ENCODE data around the gene GAA.
A peak's percentile ranks its signal among the peaks of the same experiment; 100 is the strongest.

Gene GAA

GRCh38 chr17:80097844-80098691 lies 3.3 kb upstream of the GAA start:
- no peak overlapping the region for H3K4me3 ChIP-seq (ENCODE audit: low read length)
- no peaks in the 10 kb centered on the region for H3K9me3 ChIP-seq (ENCODE audit: control insufficient read depth, low read length)
- no peaks in the 10 kb centered on the region for H3K36me3 ChIP-seq (ENCODE audit: control insufficient read depth, insufficient read depth, low read length, severe bottlenecking)
- peaks cover 14% of the 10 kb centered on the region for H3K4me1 ChIP-seq (ENCODE audit: control insufficient read depth, insufficient read depth, low read length)
- H3K9ac ChIP-seq (ENCODE audit: low read length) = no peak overlapping the region
- no peak for DNase-seq (ENCODE audit: low read depth)
- peaks cover 5% of the 10 kb centered on the region for H3K27me3 ChIP-seq (replicated peaks; ENCODE audit: control insufficient read depth, insufficient read depth, low read length)

- peaks cover 14% of the 10 kb centered on the region for H3K4me1 ChIP-seq (ENCODE audit: control insufficient read depth, insufficient read depth, low read length)
- H3K9me3 ChIP-seq (ENCODE audit: control insufficient read depth, low read length) = no peaks in the 10 kb centered on the region
- H3K36me3 ChIP-seq (ENCODE audit: control insufficient read depth, insufficient read depth, low read length, severe bottlenecking) = no peaks in the 10 kb centered on the region
- H3K9ac ChIP-seq (ENCODE audit: low read length) = no peak overlapping the region
- H3K27me3 ChIP-seq (replicated peaks; ENCODE audit: control insufficient read depth, insufficient read depth, low read length) = peaks cover 5% of the 10 kb centered on the region
- no peak overlapping the region for H3K4me3 ChIP-seq (ENCODE audit: low read length)
- DNase-seq (ENCODE audit: low read depth) = no peak
Observed at GRCh38 chr17:80099291-80100034, 1.9 kb upstream of the GAA start.

GRCh38 chr17:80100035-80100323 lies 1.4 kb upstream of the GAA start:
- H3K4me1 ChIP-seq (ENCODE audit: control insufficient read depth, insufficient read depth, low read length) = peaks cover 14% of the 10 kb centered on the region
- no peak overlapping the region for H3K9ac ChIP-seq (ENCODE audit: low read length)
- H3K4me3 ChIP-seq (ENCODE audit: low read length) = no peak overlapping the region
- DNase-seq (ENCODE audit: low read depth) = no peak
- H3K9me3 ChIP-seq (ENCODE audit: control insufficient read depth, low read length) = no peaks in the 10 kb centered on the region
- H3K36me3 ChIP-seq (ENCODE audit: control insufficient read depth, insufficient read depth, low read length, severe bottlenecking) = no peaks in the 10 kb centered on the region
- H3K27me3 ChIP-seq (replicated peaks; ENCODE audit: control insufficient read depth, insufficient read depth, low read length) = peaks cover 5% of the 10 kb centered on the region

GRCh38 chr17:80101946-80102663 lies 724 bp downstream of the GAA start:
- peak overlapping the region; percentile 99 for H3K4me3 ChIP-seq (ENCODE audit: low read length)
- peaks cover 14% of the 10 kb centered on the region for H3K4me1 ChIP-seq (ENCODE audit: control insufficient read depth, insufficient read depth, low read length)
- no peaks in the 10 kb centered on the region for H3K9me3 ChIP-seq (ENCODE audit: control insufficient read depth, low read length)
- H3K36me3 ChIP-seq (ENCODE audit: control insufficient read depth, insufficient read depth, low read length, severe bottlenecking) = no peaks in the 10 kb centered on the region
- DNase-seq (ENCODE audit: low read depth) = peak; percentile 41
- H3K27me3 ChIP-seq (replicated peaks; ENCODE audit: control insufficient read depth, insufficient read depth, low read length) = peaks cover 3% of the 10 kb centered on the region
- peak overlapping the region; percentile 97 for H3K9ac ChIP-seq (ENCODE audit: low read length)

- peaks cover 14% of the 10 kb centered on the region for H3K4me1 ChIP-seq (ENCODE audit: control insufficient read depth, insufficient read depth, low read length)
- H3K9ac ChIP-seq (ENCODE audit: low read length) = no peak overlapping the region
- no peaks in the 10 kb centered on the region for H3K27me3 ChIP-seq (replicated peaks; ENCODE audit: control insufficient read depth, insufficient read depth, low read length)
- no peak for DNase-seq (ENCODE audit: low read depth)
- H3K9me3 ChIP-seq (ENCODE audit: control insufficient read depth, low read length) = no peaks in the 10 kb centered on the region
- no peak overlapping the region for H3K4me3 ChIP-seq (ENCODE audit: low read length)
- no peaks in the 10 kb centered on the region for H3K36me3 ChIP-seq (ENCODE audit: control insufficient read depth, insufficient read depth, low read length, severe bottlenecking)
Observed at GRCh38 chr17:80102664-80103448, 1.5 kb downstream of the GAA start.

- DNase-seq (ENCODE audit: low read depth) = no peak
- Histone ChIP-seq H3K9me3 (ENCODE audit: control insufficient read depth, low read length) (no peaks in the 10 kb centered on the region), H3K36me3 (ENCODE audit: control insufficient read depth, insufficient read depth, low read length, severe bottlenecking) (no peaks in the 10 kb centered on the region), H3K4me1 (ENCODE audit: control insufficient read depth, insufficient read depth, low read length) (peaks cover 14% of the 10 kb centered on the region), H3K9ac (ENCODE audit: low read length) (no peak overlapping the region), H3K27me3 (replicated peaks; ENCODE audit: control insufficient read depth, insufficient read depth, low read length) (no peaks in the 10 kb centered on the region), H3K4me3 (ENCODE audit: low read length) (no peak overlapping the region)
Observed at GRCh38 chr17:80103449-80104085, 2.2 kb downstream of the GAA start.

- Histone ChIP-seq H3K9me3 (ENCODE audit: control insufficient read depth, low read length) (no peaks in the 10 kb centered on the region), H3K9ac (ENCODE audit: low read length) (no peak overlapping the region), H3K4me1 (ENCODE audit: control insufficient read depth, insufficient read depth, low read length) (peaks cover 14% of the 10 kb centered on the region), H3K27me3 (replicated peaks; ENCODE audit: control insufficient read depth, insufficient read depth, low read length) (no peaks in the 10 kb centered on the region), H3K4me3 (ENCODE audit: low read length) (no peak overlapping the region), H3K36me3 (ENCODE audit: control insufficient read depth, insufficient read depth, low read length, severe bottlenecking) (no peaks in the 10 kb centered on the region)
- no peak for DNase-seq (ENCODE audit: low read depth)
Observed at GRCh38 chr17:80104321-80104955, 3.1 kb downstream of the GAA start.

- Histone ChIP-seq H3K27me3 (replicated peaks; ENCODE audit: control insufficient read depth, insufficient read depth, low read length) (no peaks in the 10 kb centered on the region), H3K36me3 (ENCODE audit: control insufficient read depth, insufficient read depth, low read length, severe bottlenecking) (no peaks in the 10 kb centered on the region), H3K9ac (ENCODE audit: low read length) (no peak overlapping the region), H3K9me3 (ENCODE audit: control insufficient read depth, low read length) (no peaks in the 10 kb centered on the region), H3K4me3 (ENCODE audit: low read length) (no peak overlapping the region), H3K4me1 (ENCODE audit: control insufficient read depth, insufficient read depth, low read length) (peaks cover 14% of the 10 kb centered on the region)
- no peak for DNase-seq (ENCODE audit: low read depth)
Observed at GRCh38 chr17:80104956-80105375, 3.6 kb downstream of the GAA start.

- Histone ChIP-seq H3K27me3 (replicated peaks; ENCODE audit: control insufficient read depth, insufficient read depth, low read length) (no peaks in the 10 kb centered on the region), H3K4me3 (ENCODE audit: low read length) (no peak overlapping the region), H3K36me3 (ENCODE audit: control insufficient read depth, insufficient read depth, low read length, severe bottlenecking) (no peaks in the 10 kb centered on the region)
Observed at GRCh38 chr17:80105762-80106161, 4.4 kb downstream of the GAA start.

GRCh38 chr17:80106176-80106575 lies 4.8 kb downstream of the GAA start:
- no peaks in the 10 kb centered on the region for H3K36me3 ChIP-seq (ENCODE audit: control insufficient read depth, insufficient read depth, low read length, severe bottlenecking)

More at GRCh38 chr17:80105762-80106161, 4.4 kb downstream of the GAA start:
- DNase-seq (ENCODE audit: low read depth) = no peak
- no peak overlapping the region for H3K9ac ChIP-seq (ENCODE audit: low read length)
- peaks cover 10% of the 10 kb centered on the region for H3K4me1 ChIP-seq (ENCODE audit: control insufficient read depth, insufficient read depth, low read length)
- H3K9me3 ChIP-seq (ENCODE audit: control insufficient read depth, low read length) = no peaks in the 10 kb centered on the region

More at GRCh38 chr17:80106176-80106575, 4.8 kb downstream of the GAA start:
- Histone ChIP-seq H3K9ac (ENCODE audit: low read length) (no peak overlapping the region), H3K4me1 (ENCODE audit: control insufficient read depth, insufficient read depth, low read length) (peaks cover 8% of the 10 kb centered on the region), H3K9me3 (ENCODE audit: control insufficient read depth, low read length) (no peaks in the 10 kb centered on the region), H3K4me3 (ENCODE audit: low read length) (no peak overlapping the region), H3K27me3 (replicated peaks; ENCODE audit: control insufficient read depth, insufficient read depth, low read length) (no peaks in the 10 kb centered on the region)
- DNase-seq (ENCODE audit: low read depth) = no peak

Measured in adipocyte (in vitro differentiated cells).